Measurements from ENCODE around the gene C2CD4B. TPM values are rescaled to one million over a fixed set of nuclear protein-coding genes. Genes with fewer than 3 reads are reported as not detected.

C2CD4B gene
- total RNA-seq, 1 experiment from 2014 or later, result not detected

DNA sequence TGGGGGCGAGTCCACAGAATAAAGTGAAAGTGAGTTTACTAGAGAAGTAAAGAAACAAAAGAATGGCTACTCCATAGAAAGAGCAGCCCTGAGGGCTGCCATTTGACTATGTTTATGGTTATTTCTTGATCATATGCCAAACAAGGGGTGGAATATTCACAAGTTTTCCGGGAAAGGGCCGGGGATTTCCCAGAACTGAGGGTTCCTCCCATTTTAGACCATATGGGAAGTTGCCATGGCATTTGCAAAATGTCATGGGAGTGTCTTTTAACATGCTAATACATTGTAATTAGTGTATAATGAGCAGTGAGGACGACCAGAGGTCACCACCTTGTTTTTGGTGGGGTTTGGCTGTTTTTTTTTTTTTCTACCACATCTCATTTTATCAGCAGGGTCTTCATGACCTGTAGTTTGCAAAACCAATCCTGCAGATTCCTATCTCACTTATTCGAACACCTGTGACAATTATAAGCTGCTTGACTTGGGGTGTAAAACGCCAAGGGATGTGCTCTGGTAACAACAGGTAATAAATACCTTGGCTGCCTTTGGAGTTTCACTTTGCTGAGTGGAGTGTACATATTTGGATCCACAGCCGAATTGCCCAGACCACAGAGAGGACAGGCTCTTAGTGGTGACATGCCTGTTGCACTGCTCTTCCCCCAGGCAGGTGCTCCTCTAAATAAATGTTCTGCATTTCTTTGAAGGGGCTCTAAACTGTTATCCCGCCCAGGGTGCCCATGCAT is 43.6 kb downstream of the C2CD4B start:
- in situ Hi-C loops (cut with HindIII; ENCODE audit: low sequenced_read_pairs), result no loop called here
- no peak for DNase-seq (ENCODE audit: low spot score)

DNA sequence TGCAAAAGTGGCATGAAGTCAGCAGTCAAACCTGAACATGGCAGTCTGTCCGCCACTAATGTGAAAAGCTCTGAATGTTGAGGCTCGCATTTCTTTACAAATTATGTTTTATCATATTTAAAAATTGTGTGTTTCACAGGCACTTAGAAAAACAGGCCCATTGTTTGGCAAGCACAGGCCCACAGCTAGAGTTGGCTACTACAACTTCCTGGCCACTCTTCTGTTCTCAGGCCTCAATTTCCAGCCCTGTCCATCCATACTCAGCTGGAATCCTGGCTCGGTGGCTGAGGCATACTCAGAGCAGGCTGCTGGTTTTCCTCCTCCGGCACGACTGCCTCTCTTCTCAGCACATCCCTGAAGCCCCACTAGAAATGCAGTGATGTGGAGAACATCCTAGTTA is 44.3 kb downstream of the C2CD4B start:
- in situ Hi-C loops (cut with HindIII; ENCODE audit: low sequenced_read_pairs), result no loop called here
- DNase-seq (ENCODE audit: low spot score), result no peak

DNA sequence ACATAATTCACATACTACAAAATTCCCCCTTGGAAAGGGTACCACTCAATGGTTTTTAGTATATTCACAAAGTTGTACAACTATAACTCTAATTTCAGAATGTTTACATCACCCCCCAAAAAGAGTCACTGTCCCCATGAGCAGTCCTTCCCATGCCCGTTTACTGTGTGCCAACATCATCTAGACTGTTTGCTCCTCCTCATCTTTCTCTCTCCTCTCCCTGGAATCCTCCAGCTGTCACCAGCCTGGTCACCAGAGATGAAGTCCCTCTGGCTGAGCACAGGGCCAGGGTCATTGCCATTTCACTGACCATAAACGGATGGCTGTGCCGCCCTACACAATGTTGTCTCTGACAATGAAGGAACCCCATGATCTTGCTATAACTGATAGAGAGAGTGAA is 45.2 kb downstream of the C2CD4B start:
- in situ Hi-C loops (cut with HindIII; ENCODE audit: low sequenced_read_pairs), result no loop called here
- DNase-seq (ENCODE audit: low spot score), result no peak

DNA sequence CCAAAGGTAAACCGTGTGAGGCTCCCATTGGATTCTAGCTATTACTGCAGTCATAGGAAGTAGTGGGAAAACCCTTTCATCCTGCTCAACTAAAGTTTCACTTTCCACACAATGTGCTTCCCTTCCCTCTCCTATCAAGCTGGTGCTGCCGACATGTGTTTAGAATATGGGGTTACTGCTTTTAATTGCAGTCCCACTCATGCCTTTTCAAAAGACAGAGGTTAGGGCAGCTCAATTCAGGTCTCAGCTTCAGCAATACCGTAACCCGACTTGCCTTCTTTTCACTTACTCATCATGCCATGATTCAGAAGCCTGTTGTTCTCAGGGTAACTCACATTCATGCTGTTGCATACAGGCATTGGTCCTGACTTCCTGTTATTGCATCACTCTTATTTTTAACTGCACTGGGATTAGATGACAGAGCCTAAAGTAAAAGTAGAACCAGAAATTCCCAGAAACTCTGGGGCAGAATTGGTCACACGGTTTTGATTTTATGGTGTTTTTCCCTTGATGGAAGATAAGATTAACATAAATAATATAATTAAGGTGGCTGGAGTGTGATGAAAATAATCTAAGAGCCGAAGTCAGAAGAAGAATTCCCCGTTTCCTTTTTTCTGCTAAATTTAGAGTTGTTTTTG is 45.7 kb downstream of the C2CD4B start:
- DNase-seq (ENCODE audit: low spot score), result no peak
- in situ Hi-C loops (cut with HindIII; ENCODE audit: low sequenced_read_pairs), result no loop called here

DNA sequence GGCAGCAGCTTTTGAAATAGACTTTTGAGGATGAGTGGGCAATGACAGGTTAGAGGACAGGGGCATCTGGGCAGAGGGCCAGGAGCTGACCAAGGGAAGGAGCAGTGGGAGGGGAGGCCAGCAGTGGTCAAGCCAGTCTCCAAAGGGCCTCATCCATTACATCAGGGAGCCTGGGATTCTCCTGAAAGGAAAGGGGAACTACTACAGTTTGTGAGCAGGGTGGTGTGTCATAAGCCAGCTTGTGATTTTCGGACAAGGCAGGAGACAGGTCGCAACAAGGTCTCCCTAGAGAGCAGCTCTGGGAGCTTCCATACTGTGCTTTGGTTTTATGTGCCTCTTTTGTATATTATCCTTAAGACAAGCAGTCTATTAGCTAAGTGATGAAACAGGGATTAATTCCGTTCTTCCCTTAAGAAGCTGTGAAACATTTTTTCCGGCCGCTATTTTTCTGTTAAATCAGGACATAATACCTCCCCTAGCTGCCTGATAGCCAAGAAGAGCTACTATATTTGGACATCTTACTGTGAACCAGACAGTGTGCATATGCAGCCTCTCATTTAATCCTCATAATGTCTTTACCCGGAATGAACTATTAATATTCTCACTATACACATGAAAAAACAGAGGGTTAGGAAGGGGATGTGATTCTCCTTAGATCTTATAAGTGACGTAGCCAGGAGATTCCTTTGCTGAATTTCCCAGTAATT is 46.4 kb downstream of the C2CD4B start:
- in situ Hi-C loops (cut with HindIII; ENCODE audit: low sequenced_read_pairs), result no loop called here
- DNase-seq (ENCODE audit: low spot score), result no peak

DNA sequence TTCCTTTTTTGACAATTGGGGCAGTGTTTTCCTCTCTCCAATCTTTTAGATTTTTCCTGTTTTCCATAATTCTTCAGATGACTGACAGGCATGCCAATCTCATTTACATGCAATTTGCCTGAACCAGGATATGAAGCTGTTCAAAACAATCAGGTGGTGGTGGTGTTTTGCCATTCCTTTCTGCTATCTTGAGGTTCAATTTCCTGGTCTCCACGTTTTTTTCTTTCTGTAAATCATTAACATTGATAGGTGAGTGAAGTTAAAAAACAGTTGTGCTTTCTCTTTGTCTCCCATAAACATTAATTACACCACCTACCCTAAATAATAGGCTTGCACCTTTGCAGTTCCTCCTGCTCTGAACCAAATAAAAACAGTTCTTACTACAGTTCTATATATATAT is 49.2 kb downstream of the C2CD4B start:
- in situ Hi-C loops (cut with HindIII; ENCODE audit: low sequenced_read_pairs), result no loop called here
- DNase-seq (ENCODE audit: low spot score), result no peak

Other genes starting within 250 kb of the C2CD4B start
- 11.2 and 23.4 TPM in 2 replicates for gene VPS13C, start 104.8 kb downstream of the C2CD4B start, total RNA-seq (2014; rRNA removed; shearing (Covaris generic))
- not detected in 2 replicates for gene C2CD4A, start 98.3 kb downstream of the C2CD4B start, total RNA-seq (2014; rRNA removed; shearing (Covaris generic))
- 4.1 and 8.6 TPM in 2 replicates for gene TLN2, start 225.3 kb upstream of the C2CD4B start, total RNA-seq (2014; rRNA removed; shearing (Covaris generic))